ENCODE measurements around the gene SNRPA. TPM values are rescaled to one million over a fixed set of nuclear protein-coding genes. Genes with fewer than 3 reads are reported as not detected.

Gene SNRPA
- polyA plus RNA-seq: 10 to 100 TPM; 21.2 to 44.1 (median 42.8) TPM

- WGBS, 3 donors: 0% methylated on average over 40 to 46 of the region's 46 CpGs
- peak within 1 kb of the TSS; percentile 83 for H3K27ac ChIP-seq (ENCODE audit: low read depth, low read length)
These were observed at the start of gene SNRPA for GRCh38 chr19:40750874-40751537. TSS of gene SNRPA (plus strand) at chr19:40751203. CDS start at chr19:40751409, 206 bp downstream.

GRCh38 chr19:40701758-40702157 is 49.2 kb upstream of the SNRPA start:
- H3K27ac ChIP-seq (ENCODE audit: low read depth, low read length): no peak overlapping the region
- WGBS, 3 donors: 95 to 97% (median 96%) methylated on average over 6 of the region's 6 CpGs

DNA sequence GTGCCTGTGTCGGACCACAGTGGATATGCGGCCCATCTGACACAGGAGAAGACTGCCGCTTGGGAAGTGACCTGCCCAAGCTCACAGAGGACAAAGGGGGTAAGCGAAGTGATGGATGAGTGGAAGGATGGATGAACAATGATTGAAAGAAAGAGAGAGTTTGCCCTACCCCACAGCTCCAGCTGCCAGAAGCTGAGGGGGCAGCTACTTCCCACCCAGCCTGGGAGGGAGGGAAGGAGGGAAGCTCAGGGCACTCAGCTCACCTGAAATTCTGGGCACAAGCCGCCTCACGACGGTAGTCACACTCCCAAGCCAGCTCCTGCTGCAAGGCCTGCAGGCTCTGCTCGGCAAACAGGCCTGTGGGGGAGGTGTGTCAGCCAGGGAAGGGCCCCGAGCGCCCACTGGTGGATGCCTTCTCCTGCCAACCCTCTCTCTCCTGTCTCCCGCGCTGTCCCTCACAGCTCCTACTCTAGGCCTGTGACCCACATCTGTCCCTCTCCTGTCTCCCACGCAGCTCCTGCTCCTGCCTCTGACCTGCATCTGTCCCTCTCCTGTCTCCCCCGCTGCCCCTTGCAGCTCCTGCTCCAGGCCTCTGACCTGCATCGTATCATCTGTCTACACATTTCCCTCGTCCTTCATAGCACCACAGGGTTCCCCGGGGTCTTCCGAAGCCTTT is 48.5 kb upstream of the SNRPA start:
- WGBS, 3 donors: 72 to 82% (median 80%) methylated on average over 14 to 18 of the region's 18 CpGs
- H3K27ac ChIP-seq (ENCODE audit: low read depth, low read length): no peak overlapping the region

DNA sequence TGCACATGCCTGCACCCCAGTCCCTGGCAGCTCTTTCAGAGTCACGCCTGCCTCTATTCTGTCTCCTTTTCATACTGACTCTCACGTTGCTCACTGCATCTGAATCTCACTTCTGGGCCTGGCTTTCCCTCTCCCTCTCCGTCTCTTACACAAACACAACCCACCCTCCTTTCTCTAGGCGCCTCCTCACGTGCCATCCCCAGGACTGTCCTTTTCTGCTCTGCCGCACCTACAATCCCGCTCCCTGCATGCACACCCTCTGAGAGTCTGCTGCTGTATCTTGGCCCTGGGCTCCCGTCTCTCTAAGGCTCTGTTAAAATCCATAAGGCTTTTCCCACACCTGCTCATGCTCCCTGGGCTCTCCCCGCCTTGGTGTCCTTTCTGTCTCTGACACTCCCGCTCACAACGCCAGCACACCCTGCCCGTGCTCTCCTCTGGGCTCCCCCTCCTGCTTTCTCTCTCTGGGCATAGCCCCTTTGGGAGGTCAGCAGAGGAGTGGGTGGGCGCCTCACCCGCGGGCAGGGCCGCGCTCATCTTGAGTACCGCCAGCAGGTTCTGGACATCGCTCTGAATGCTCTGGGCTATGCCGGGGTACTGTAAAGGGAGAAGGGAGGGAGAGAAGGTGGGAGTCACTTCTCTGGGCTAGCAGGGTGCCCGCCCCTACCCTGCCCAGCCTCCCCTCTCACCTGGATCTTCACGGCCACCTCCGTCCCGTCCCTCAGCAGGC is 47.8 kb upstream of the SNRPA start:
- 88 to 96% (median 92%) methylated on average over 22 to 24 of the region's 24 CpGs for WGBS, 3 donors
- H3K27ac ChIP-seq (ENCODE audit: low read depth, low read length): no peak overlapping the region

- no peak overlapping the region for H3K27ac ChIP-seq (ENCODE audit: low read depth, low read length)
- 85 to 89% (median 86%) methylated on average over 18 of the region's 18 CpGs for WGBS, 3 donors
These were observed 46.3 kb upstream of the SNRPA start for GRCh38 chr19:40704491-40705361.

GRCh38 chr19:40705362-40705651 is 45.7 kb upstream of the SNRPA start:
- H3K27ac ChIP-seq (ENCODE audit: low read depth, low read length): no peak overlapping the region
- WGBS, 3 donors: 61 to 86% (median 62%) methylated on average over 9 of the region's 9 CpGs

GRCh38 chr19:40705950-40706619 is 44.9 kb upstream of the SNRPA start:
- 79 to 90% (median 87%) methylated on average over 7 of the region's 7 CpGs for WGBS, 3 donors
- no peak overlapping the region for H3K27ac ChIP-seq (ENCODE audit: low read depth, low read length)

- no peak overlapping the region for H3K27ac ChIP-seq (ENCODE audit: low read depth, low read length)
- 96 to 97% (median 97%) methylated on average over 7 of the region's 7 CpGs for WGBS, 3 donors
These were observed 43.4 kb upstream of the SNRPA start for GRCh38 chr19:40707615-40708014.

DNA sequence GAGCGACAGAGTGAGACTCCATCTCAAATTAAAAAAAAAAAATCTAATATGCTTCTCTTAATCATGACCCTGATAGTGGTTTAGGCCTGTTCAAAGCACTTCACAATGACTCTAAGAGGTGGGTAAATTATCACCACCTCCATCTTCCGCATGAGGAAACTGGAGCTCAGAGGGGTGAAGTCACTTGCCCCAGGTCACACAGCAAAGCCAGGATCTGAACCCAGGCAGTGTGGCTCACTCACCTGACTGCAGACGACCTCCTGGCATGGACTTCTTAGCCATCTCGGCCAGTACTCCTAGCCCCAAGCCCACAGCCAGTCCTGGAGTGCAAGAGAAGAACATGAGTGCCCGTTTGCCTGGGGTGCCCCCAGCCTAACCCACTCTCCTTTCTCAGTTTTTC is 41.2 kb upstream of the SNRPA start:
- no peak overlapping the region for H3K27ac ChIP-seq (ENCODE audit: low read depth, low read length)
- 90 to 93% (median 91%) methylated on average over 5 of the region's 5 CpGs for WGBS, 3 donors

DNA sequence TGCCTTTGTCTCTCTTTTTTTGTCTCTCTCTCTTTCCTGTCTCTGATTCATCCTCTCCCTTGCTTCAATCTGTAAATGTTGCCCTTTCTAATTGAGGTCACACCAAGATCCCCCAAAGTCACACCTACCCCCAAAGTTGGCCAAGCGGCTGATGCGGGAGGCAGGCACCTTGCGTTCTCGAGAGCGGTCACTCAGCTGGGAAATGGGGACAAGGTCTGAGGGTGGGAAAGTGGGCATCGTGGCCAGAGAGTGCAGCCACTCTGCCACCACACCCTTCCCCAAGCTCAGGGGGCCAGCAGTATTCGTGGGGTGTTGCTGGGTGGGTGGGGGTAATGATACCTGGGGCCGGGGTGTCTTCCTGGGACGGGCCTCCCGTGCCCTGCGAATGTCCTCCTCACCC is 37.1 kb upstream of the SNRPA start:
- 83 to 88% (median 87%) methylated on average over 11 of the region's 11 CpGs for WGBS, 3 donors
- no peak overlapping the region for H3K27ac ChIP-seq (ENCODE audit: low read depth, low read length)

GRCh38 chr19:40714441-40715299 is 36.3 kb upstream of the SNRPA start:
- peak overlapping the region; percentile 89 for H3K27ac ChIP-seq (ENCODE audit: low read depth, low read length)
- WGBS, 3 donors: 2 to 4% (median 3%) methylated on average over 31 of the region's 31 CpGs

- WGBS, 3 donors: 4 to 7% (median 5%) methylated on average over 8 of the region's 8 CpGs
- H3K27ac ChIP-seq (ENCODE audit: low read depth, low read length): peak overlapping the region; percentile 95
These were observed 34.9 kb upstream of the SNRPA start for GRCh38 chr19:40716031-40716481.

GRCh38 chr19:40716482-40717324 is 34.3 kb upstream of the SNRPA start, which contains the start of the genes COQ8B and ITPKC:
TSS of gene COQ8B (minus strand) at chr19:40716886. CDS start at chr19:40714632, 2,254 bp downstream.
TSS of gene ITPKC (plus strand) at chr19:40717112. CDS start at chr19:40717136, 24 bp downstream.
- 0 to 1% (median 0%) methylated on average over 74 to 76 of the region's 76 CpGs for WGBS, 3 donors
- peak within 1 kb of the TSS; percentile 95 for H3K27ac ChIP-seq (ENCODE audit: low read depth, low read length)

DNA sequence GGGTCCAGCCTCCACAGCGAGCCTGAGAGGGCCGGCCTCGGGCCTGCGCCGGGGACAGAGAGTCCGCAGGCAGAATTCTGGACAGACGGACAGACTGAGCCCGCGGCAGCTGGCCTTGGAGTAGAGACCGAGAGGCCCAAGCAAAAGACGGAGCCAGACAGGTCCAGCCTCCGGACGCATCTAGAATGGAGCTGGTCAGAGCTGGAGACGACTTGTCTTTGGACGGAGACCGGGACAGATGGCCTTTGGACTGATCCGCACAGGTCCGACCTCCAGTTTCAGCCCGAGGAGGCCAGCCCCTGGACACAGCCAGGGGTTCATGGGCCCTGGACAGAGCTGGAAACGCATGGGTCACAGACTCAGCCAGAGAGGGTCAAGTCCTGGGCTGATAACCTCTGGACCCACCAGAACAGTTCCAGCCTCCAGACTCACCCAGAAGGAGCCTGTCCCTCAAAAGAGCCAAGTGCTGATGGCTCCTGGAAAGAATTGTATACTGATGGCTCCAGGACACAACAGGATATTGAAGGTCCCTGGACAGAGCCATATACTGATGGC is 33.6 kb upstream of the SNRPA start:
- H3K27ac ChIP-seq (ENCODE audit: low read depth, low read length): peak overlapping the region; percentile 95
- 0 to 2% (median 2%) methylated on average over 20 of the region's 20 CpGs for WGBS, 3 donors

- H3K27ac ChIP-seq (ENCODE audit: low read depth, low read length): peak overlapping the region; percentile 95
- WGBS, 3 donors: 20 to 48% (median 45%) methylated on average over 19 to 20 of the region's 20 CpGs
These were observed 32.9 kb upstream of the SNRPA start for GRCh38 chr19:40717880-40718773.
